Measurements from ENCODE around the gene REPIN1.

The REPIN1 gene

DNA sequence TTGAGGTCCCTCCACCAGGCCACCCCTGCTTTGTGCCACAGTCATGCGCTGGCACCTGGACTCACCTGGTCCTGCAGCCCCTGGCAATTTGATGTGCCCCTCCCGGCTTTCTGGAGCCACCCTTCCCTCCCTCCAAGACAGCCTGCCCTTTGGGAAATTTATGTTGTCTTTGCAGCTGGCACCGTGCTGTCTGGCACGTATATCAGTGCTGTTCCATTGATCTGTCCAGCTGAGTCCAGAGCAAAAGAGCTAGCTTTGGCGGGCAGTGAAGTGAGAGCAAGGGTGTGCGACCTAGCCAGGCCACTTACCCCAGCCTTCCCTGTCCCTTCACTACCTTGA lies 32.9 kb upstream of the REPIN1 start:
- Histone ChIP-seq H3K4me1 (ENCODE audit: control insufficient read depth, insufficient read depth, low read length) (no peaks in the 10 kb centered on the region), H3K4me3 (ENCODE audit: low read depth, low read length) (no peak overlapping the region), H3K27ac (ENCODE audit: extremely low read depth, low read depth, low read length) (no peak overlapping the region), H3K36me3 (ENCODE audit: control insufficient read depth in 2 of 2, insufficient read depth in 1 of 2, low read length in 2 of 2) (peaks cover 0 to 65% of the 10 kb centered on the region in 2 experiments; a peak in 1 of 3 replicates), H3K9me3 (ENCODE audit: control insufficient read depth, insufficient read depth, low read depth, low read length) (no peaks in the 10 kb centered on the region)
- CTCF ChIA-PET, result interaction anchor here (1.6 kb wide), 1 partner anchor 86 kb away, joined by 4 read pairs; no protein-coding TSS in a partner anchor
- TF ChIP-seq ZNF341 (tag by site-specific recombination; IDR thresholded peaks at IDR 0.05; ENCODE audit: low read depth) (no peak), ZFP3 (tag by site-specific recombination; IDR thresholded peaks at IDR 0.05; ENCODE audit: low read depth) (no peak), ZNF777 (tag by site-specific recombination; IDR thresholded peaks at IDR 0.05; ENCODE audit: borderline replicate concordance) (no peak), ZNF16 (tag by site-specific recombination; IDR thresholded peaks at IDR 0.05; ENCODE audit: low read depth) (no peak), ZNF2 (tag by site-specific recombination; IDR thresholded peaks at IDR 0.05) (no peak), ZNF521 (tag by site-specific recombination; IDR thresholded peaks at IDR 0.05) (no peak), ZNF394 (tag by site-specific recombination; IDR thresholded peaks at IDR 0.05; ENCODE audit: borderline replicate concordance) (no peak), ZNF248 (tag by site-specific recombination; IDR thresholded peaks at IDR 0.05) (no peak), ZNF202 (tag by site-specific recombination; IDR thresholded peaks at IDR 0.05; ENCODE audit: borderline replicate concordance) (no peak), ZNF623 (tag by site-specific recombination; IDR thresholded peaks at IDR 0.05) (no peak), WT1 (tag by site-specific recombination; IDR thresholded peaks at IDR 0.05) (no peak), SCRT1 (tag by site-specific recombination; IDR thresholded peaks at IDR 0.05; ENCODE audit: borderline replicate concordance) (no peak), TSHZ1 (tag by site-specific recombination; IDR thresholded peaks at IDR 0.05; ENCODE audit: borderline replicate concordance) (no peak), EGR2 (tag by site-specific recombination; IDR thresholded peaks at IDR 0.05; ENCODE audit: low read depth) (no peak)
- TF ChIP-seq, protein P1, sequence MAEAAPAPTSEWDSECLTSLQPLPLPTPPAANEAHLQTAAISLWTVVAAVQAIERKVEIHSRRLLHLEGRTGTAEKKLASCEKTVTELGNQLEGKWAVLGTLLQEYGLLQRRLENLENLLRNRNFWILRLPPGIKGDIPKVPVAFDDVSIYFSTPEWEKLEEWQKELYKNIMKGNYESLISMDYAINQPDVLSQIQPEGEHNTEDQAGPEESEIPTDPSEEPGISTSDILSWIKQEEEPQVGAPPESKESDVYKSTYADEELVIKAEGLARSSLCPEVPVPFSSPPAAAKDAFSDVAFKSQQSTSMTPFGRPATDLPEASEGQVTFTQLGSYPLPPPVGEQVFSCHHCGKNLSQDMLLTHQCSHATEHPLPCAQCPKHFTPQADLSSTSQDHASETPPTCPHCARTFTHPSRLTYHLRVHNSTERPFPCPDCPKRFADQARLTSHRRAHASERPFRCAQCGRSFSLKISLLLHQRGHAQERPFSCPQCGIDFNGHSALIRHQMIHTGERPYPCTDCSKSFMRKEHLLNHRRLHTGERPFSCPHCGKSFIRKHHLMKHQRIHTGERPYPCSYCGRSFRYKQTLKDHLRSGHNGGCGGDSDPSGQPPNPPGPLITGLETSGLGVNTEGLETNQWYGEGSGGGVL (tag by site-specific recombination; IDR thresholded peaks at IDR 0.05), result no peak
- TF ChIP-seq, protein P2, sequence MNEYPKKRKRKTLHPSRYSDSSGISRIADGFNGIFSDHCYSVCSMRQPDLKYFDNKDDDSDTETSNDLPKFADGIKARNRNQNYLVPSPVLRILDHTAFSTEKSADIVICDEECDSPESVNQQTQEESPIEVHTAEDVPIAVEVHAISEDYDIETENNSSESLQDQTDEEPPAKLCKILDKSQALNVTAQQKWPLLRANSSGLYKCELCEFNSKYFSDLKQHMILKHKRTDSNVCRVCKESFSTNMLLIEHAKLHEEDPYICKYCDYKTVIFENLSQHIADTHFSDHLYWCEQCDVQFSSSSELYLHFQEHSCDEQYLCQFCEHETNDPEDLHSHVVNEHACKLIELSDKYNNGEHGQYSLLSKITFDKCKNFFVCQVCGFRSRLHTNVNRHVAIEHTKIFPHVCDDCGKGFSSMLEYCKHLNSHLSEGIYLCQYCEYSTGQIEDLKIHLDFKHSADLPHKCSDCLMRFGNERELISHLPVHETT (tag by site-specific recombination; IDR thresholded peaks at IDR 0.05), result no peak
- POLR2A ChIA-PET, result interaction anchor here (1.1 kb wide), 1 partner anchor 10 kb away, joined by 3 read pairs; no protein-coding TSS in a partner anchor

DNA sequence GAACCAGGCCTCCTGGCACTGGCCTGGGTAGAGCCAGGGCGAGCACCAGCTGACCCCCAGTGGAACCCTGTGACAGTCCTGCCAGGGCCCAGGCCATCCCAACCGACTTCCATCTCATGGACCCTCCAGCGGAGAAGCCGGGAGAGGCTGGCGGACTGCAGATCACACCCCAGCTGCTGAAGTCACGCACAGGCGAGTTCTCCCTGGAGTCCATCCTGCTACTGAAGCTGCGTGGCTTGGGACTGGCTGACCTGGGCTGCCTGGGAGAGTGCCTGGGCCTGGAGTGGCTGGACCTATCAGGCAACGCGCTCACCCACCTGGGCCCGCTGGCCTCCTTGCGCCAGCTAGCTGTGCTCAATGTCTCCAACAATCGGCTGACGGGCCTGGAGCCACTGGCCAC lies 31.9 kb upstream of the REPIN1 start:
- Histone ChIP-seq H3K9me3 (ENCODE audit: control insufficient read depth, insufficient read depth, low read depth, low read length) (no peaks in the 10 kb centered on the region), H3K36me3 (ENCODE audit: control insufficient read depth in 2 of 2, insufficient read depth in 1 of 2, low read length in 2 of 2) (peaks cover 0 to 55% of the 10 kb centered on the region in 2 experiments; a peak in 1 of 3 replicates), H3K4me3 (ENCODE audit: low read depth, low read length) (no peak overlapping the region), H3K27ac (ENCODE audit: extremely low read depth, low read depth, low read length) (no peak overlapping the region), H3K4me1 (ENCODE audit: control insufficient read depth, insufficient read depth, low read length) (no peaks in the 10 kb centered on the region)
- CTCF ChIA-PET, result interaction anchor here (1.6 kb wide), 1 partner anchor 85 kb away, joined by 4 read pairs; no protein-coding TSS in a partner anchor
- POLR2A ChIA-PET, result no interaction called here
- TF ChIP-seq ZNF335 (tag by site-specific recombination; conservative IDR thresholded peaks at IDR 0.05) (0 out of 2 replicates have a peak, but pooled peaks have one; percentile 26), ZXDB (tag by site-specific recombination; IDR thresholded peaks at IDR 0.05) (no peak), ZNF621 (tag by site-specific recombination; IDR thresholded peaks at IDR 0.05) (no peak), ZNF76 (tag by site-specific recombination; IDR thresholded peaks at IDR 0.05; ENCODE audit: borderline replicate concordance, low read depth) (no peak), BCL11B (tag by site-specific recombination; IDR thresholded peaks at IDR 0.05; ENCODE audit: low read depth) (no peak), OSR2 (tag by site-specific recombination; IDR thresholded peaks at IDR 0.05) (no peak)
- TF ChIP-seq, protein P3, sequence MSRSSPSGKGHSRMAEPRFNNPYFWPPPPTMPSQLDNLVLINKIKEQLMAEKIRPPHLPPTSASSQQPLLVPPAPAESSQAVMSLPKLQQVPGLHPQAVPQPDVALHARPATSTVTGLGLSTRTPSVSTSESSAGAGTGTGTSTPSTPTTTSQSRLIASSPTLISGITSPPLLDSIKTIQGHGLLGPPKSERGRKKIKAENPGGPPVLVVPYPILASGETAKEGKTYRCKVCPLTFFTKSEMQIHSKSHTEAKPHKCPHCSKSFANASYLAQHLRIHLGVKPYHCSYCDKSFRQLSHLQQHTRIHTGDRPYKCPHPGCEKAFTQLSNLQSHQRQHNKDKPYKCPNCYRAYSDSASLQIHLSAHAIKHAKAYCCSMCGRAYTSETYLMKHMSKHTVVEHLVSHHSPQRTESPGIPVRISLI (tag by site-specific recombination; IDR thresholded peaks at IDR 0.05), result no peak
